CD4-positive, alpha-beta T cell treated with Interleukin-15 for 1 hour (primary cell): ENCODE results near the gene ATP13A3.

Experiments
- DNase-seq: peaks from one replicate; pipeline ENCODE4 v3.0.0-alpha.2; 2020

ATP13A3 gene

DNA sequence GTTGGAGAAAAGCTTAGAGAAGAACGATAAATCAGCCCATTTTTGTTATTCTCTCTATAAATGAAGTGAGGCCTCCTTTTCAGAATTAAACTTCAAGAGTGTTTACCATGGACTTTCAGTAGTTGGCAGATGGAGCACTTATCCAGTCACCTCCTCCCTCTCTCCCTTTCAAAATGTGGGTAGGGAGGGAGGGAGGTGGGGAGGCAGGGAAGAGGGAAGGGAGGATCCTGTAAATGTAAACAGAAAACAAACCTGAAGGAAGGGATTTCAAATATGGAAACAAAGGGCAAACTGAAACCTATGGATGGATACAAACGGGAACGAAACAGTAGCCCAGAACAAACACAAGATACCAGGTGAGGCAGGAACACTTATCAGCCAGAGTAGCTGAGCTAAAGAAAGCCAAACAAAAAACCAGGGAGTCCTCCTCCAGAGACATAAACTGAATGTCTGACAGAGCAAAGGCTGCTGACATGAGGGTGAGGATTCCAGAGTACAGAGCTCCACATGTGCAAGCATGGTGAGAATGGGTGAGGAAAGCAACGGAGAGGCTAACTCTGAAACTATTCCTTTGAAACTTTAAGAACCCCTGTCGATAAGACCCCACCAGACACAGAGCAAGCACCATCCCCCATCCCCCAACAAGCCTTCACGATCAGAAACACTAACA, 46.8 kb downstream of the ATP13A3 start:
- DNase-seq: no peak

DNA sequence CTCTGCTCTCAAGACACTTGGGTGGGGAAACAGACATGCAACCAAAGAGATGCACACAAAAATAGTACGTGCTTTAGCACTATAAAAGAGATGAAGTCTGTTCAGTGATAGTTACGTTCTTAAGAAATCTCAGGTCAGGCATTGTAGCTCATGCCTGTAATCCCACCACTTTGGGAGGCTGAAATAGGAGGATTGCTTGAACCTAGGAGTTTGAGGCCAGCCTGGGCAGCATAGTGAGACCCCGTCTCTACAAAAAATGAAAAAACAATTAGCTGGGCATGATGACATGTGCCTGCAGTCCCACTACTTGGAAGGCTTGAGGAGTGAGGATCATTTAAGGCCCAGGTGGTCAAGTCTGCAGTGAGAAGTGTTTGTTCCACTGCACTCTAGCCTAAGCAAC, 52.3 kb downstream of the ATP13A3 start:
- no peak for DNase-seq

DNA sequence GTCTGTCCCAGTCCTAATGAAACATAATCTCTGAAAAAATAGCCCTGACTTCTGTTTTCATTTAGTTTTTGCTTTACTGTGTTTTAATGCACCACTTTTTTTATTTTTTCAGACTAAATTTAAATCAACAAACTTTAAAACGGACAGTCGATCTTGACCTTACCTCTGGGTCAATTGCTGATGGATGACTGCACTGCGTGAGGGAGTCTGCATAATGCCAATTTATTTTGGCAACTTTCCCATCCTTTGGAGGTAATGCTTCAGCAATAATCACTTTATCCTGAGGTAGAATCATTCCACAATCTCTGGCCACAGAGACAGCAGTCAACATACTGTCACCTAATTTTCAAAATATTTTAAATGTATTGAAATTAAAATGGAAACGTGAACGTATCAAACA, 55.2 kb downstream of the ATP13A3 start:
- DNase-seq: no peak

DNA sequence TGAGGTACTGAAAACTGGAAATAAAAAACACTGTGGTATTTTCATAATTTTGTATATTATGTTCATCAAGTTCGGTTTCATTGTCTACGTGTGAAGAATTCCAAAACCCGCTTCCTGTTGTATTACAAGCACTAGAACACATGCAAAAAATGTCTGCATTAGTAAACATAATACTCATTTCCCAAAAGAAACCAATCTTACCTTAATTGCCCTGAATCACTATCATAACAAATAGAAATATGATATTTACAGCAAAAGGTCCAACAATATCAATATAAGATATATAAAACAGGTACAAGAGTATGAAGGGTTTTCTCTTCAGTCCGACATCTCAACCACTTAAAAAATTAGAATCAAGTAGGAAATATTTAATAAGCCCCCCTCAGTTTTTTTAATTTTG, 61.4 kb downstream of the ATP13A3 start:
- DNase-seq: no peak

DNA sequence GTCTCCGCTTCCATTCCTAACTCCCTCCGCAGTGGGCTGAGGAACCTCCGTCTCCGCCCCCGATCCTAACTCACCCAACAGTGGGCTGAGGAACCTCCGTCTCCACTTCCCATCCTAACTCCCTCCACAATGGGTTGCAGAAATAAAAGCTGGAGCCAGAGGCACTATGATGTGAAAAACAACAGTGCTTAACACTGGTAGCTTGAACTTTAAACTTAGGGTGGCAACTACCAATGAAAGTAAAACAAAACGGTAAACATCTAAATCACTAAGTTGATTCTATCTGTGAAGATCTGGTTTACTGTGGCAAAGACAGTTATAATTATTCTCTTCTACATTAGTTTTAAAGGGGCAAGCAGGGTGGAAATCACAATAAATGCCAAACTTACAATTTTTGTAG, 61.8 kb downstream of the ATP13A3 start:
- DNase-seq: no peak

DNA sequence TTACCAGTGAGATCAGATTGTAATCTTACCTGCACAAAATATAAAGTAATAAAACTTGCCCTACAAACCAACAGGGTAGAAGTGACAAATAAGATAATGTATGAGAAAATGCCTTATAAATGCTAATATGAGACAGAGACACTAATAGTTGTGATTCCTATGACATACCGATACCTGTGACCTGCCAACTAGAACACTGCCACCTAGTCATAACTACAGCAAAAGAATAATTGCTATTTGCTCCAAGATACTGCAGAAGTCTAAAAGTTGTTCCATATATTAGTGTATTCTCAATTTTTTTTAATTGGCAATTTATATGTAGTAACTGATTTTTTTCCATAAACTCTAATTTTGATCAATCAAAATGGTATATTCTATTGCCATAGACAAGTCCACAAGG, 62.4 kb downstream of the ATP13A3 start:
- DNase-seq: no peak

DNA sequence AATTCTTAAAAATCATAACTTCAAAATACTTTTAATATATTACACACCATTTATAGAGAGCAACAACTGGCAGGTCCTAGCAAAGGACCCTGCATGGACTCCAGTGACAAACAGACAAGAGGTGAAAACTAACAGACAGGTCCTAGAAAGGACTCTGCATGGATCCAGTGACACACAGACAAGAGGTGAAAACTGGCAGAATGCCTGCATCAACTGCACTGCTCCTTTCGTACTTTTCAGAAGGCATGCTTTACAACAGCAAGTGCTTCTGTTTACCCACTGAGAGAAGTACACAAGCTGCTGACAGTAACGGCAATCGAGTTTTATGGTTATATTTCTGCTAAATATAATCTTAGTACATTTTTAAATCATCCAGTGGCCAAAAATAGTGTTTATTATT, 63.5 kb downstream of the ATP13A3 start:
- DNase-seq: no peak

DNA sequence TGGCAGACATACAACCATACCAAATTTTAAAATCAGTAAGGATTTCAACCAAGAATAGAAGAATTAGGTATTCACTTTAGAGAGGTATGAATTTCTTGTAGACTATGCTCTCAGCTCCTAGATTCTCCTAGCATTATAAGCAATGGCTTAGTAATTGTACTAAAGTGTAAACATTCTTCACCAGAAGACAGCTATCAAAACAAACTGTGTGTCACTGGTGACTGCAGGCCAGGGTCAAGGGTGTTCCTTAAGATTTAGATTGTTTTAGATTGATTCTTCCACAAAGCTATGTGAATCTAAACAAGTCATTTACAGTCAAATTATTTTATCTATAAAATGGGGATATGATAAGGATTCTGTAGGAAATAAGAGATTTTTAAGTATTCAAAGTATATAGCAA, 64.6 kb downstream of the ATP13A3 start:
- DNase-seq: no peak

DNA sequence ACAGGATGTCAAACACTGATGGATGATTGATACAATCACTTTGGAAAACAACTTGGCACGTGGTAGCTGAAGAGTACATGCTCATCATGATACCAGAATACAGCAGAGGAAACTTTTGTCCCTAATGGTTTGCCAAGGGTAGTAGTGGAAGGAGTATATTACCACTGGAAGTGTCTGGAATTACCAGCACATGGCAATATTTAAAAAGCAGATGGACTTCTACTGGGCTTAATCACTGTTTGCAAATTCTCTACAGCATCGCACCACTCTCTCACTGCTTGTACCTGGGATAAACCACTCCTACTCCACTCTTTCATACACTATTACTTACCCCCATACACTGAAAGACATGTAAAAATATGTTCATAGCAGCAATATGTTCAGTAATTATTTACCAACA, 68.1 kb downstream of the ATP13A3 start:
- DNase-seq: no peak

DNA sequence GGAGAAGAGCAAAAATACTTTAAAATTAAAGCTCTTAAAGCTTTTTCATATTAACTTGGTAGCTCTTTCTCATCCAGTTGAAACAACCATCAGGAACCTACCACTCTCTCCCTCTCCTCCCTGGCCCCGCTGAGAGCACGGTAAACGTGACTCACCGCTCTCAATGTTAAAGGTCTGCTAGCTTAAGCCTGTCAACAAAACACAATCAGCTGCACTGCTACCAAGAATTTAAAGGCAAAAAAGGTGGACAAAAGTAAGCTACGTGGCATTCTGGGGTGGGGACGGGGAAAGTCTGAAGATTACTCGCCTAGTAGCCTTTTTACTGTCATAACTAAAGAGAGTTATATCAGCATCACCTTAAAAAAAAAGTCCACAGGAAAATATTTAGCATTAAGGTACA, 79.4 kb downstream of the ATP13A3 start:
- DNase-seq: no peak

DNA sequence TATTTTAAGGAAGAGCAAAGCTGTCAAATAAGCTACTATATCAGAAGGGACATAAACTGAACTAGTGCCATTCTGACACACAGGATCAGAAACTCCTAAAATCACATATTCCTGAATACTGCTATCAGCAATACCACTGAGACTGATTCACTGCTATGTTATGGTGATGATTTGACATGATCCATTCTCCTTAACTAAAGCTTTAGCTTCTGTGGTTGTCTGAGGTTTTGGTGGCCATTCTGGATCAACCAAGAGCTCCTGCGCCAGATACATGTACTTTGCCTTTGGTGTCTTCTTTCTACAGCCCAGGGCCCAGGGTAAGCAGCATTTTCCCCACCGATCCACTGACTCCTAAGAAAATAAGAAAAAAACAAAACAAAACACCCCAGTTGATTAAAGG, 81.0 kb downstream of the ATP13A3 start:
- no peak for DNase-seq

DNA sequence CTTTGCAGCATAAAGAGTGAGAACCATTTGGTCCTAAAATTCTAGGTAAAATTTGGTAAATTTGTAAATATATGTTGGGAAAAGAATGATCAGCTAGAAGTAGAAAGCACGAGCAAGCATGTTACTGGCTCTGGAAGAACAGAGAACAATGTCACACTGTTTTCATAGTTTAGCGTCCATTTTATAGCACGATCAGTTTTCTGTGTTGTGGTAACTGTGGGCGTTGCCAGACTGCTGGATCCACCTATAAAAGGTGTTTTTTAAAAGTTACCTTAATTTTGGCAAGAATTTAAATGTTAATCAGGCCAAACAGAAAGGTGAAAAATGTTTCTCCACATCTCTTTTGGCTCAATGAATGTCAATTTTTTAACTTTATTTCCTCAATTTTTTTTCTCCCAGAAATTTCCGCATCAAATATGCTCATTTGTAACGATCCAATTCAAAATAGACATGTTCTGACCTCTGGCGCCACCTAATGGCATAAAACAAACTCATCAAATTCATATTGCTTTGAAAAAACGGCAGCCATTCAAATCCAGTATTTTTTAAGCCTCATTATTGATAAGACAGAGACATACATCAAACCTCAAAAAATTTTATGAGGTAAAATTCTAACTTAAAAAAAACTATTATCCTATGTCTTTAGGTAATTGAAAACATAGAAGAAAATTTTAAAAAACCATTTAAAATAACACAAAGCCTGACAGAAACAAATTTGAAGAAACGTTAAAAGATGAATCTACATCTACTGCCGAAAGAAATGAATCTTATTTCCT, 82.2 kb downstream of the ATP13A3 start:
- DNase-seq: no peak

DNA sequence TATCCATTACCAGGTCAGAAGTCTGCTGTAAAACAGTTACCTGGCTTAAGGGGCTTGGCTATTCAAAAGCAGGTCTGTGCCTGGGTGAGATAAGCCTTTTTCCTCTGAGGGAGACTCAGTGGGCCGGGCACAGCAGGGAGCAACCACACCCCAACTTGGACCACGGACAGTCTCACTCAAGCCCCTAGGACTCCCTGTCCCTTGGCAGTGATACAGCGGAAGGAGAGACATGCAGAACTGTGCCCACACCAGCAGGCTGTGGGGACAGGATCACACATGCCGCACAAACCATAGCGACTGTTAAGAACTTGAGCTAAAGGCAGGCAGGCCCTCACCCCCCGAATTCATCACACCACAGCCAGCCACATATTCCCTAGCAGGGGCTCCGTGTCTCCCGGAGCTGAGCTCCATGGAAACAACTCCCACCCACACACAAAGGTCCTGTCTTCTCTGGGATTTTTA, 84.9 kb downstream of the ATP13A3 start:
- DNase-seq: no peak

DNA sequence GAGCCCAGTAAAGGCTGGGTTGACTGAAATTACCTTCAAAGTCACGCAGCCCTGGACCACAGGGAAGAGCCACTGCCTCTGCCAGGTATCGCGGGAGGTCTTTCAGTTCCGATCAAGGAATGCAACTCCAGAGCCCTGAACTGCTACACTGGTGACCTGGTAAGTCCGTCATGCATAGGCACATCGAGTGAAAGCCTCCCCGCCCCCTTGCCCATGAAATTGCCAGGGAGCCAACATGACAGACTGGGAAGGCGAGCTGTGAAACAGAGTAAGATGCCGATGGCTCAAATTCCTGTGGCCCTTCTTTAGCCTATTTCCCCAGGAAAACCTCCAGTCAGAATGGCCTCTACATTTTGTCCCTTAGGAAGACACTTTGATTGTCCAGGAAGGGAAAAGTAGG, 85.5 kb downstream of the ATP13A3 start:
- DNase-seq: no peak

DNA sequence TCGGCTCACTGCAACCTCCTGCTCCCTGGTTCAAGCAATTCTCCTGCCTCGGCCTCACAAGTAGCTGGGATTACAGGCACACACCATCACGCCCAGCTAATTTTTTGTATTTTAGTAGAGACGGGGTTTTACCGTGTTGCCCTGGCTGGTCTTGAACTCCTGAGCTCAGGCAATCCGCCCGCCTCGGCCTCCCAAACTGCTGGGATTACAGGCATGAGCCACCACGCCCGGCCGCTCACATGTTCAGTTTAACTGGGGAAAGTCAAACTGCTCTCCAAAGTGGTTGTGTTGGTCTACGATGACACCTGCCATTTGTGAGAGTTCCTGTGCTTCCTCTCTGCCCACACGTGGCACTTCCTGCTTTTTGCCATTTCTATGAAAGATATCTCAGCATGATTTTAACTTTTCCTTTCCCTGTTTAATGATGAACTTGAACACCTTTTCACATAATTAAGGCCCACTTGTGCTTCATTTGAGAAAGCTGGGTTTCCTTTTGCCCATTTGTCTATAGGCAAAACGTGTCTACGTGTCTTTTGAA, 86.9 kb downstream of the ATP13A3 start:
- no peak for DNase-seq

DNA sequence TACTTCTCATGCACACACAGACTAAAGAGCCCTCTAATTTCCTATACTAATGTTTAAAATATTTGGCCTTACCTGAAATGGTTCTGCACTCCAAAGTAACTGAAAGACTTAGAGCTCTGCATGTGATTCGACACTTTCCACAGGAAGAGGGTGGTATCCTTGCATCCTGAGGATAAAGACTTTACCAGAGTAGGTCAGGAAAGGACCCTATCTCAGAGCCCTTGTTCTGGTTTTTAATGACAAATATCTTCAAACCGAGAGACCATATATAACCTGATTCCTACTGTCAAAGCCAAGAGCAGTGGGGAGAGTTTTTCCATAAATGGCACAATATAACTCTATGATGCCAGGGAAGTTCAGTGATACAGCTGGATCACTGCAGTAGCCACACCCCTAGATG, 87.6 kb downstream of the ATP13A3 start, which contains the start of gene GP5:
TSS of gene GP5 (minus strand) at position 101 of the 400 bp plus-strand sequence. CDS start 984 bp downstream, outside the sequence.
- no peak for DNase-seq

DNA sequence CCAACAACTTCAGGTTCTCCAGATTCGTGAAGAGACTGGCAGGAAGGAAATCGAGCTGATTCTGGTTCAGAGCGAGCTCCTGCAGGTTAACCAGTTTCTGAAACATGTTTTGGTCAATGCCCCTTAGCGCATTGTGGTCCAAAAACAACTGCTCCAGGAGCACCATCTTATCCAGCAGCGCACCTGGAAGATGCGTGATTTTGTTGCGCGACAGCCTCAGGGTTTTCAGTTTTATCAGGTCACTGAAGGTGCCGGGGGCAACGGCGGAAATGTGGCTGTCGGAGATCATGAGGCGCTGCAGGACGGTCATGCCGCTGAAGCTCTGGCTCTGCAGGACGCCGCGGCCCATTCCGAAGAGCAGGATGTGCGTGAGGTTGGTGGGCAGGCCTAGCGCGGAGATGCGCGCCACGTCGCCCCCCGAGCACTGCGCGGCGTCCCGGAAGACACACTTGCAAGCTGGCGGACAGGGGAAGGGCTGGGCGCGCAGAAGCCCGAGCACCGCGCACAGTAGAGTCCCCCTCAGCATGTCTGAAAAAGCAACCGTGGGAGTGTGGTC, 89.0 kb downstream of the ATP13A3 start:
- DNase-seq: no peak

DNA sequence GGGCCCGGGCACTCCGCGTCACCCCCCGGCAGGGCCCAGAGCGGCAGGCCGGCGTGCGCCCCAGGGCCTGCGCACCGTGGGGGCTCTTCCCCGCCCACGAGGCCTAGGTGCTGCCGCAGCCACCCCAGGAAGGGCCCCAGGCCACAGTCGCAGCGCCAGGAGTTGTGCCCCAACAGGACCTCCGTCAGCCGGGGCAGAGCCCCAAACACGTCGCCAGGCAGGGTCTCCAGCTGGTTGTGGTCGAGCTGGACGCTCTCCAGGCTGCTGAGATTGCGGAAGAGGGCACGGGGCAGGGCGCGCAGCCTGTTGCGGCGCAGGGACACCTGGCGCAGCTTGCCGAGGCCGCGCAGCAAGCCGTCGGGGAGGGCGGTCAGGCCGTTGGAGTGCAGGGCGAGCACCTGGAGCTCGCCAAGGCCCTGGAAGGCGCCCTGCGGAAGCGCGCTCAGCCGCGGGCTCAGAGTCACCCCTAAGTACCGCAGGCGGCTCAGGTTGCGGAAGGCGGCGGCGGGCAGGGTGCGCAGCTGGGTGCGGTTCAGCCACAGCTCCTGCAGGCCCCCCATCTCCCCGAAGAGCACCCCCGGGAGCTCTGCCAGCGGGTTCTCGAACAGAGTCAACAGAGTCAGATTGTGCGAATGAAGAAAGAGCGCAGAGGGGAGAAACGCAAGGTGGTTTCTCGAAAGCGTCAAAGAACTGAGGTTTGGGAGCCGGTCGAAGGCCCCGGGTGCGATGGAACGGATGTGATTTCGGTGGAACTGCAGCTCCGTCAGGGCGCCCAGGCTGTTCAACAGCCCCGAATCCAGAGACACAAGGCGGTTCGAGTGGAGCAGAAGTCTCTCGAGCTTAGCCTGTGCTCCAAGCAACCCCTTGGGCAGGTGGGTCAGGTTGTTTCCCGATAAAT, 89.7 kb downstream of the ATP13A3 start:
- DNase-seq: peak; percentile 24

DNA sequence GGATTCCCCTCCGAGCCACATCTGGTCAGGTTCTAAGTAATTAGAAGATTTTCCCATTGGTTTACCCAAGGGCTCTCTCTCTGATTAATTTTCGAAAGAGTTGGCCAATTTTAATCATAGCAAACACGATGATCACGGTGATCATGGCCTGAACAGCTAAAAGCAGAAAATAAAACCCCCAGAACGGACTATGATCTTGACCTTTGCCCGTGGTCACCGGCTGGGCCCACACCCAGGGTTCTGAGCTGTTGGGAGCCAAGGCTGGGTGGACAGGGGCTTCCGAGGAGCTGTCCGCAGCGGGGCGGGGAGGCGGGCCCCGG, 90.3 kb downstream of the ATP13A3 start:
- DNase-seq: no peak

DNA sequence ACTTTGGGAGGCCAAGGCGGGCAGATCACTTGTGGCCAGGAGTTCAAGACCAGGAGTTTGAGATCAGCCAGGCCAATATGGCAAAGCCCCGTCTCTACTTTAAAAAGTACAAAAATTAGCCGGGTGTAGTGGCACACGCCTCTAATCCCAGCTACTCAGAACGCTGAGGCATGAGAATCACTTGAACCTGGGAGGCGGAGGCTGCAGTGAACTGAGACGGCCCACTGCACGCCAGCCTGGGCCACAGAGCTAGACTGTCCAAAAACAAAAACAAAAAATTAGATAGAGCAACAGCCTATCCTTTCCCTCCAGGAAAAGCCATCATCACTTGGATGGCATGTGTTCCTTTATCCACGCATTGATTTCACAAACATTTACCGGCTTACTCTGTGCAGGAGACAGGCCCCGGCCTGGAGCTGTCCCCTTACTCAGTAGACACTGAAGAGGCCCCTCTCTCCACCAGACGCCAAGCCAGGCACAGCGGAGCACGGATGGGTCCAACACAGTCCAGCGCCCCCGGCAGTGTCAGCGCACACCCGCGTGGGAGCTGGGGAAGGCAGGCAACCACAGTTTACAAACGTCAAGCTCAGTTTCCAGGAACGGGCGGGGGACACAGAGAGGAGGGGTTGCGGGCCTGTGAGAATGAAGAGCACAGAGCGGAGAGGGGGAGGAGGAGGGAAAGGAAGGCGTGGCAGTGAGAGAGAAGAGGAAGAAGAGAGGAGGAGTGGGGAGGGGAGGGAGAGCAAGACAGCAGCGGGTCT, 90.8 kb downstream of the ATP13A3 start:
- DNase-seq: peak; percentile 69

DNA sequence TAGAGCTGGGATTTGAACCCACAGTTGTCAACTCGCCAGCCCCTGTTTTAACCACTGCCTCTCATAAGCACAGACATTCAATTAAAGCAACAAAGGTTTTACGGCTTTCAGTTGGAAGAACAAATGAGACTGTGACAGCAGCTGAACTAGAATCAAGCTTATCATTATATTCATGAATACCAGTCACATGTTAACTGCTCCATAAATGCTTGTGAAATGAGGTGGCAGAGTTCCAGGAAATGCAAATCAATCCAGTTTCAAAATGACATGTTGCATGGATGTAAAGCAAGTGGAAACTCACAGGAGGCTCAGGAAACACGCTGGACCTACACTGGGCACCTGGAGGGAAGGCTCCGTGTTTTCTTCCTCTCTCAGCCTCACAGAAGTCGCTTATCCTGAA, 91.6 kb downstream of the ATP13A3 start:
- no peak for DNase-seq

DNA sequence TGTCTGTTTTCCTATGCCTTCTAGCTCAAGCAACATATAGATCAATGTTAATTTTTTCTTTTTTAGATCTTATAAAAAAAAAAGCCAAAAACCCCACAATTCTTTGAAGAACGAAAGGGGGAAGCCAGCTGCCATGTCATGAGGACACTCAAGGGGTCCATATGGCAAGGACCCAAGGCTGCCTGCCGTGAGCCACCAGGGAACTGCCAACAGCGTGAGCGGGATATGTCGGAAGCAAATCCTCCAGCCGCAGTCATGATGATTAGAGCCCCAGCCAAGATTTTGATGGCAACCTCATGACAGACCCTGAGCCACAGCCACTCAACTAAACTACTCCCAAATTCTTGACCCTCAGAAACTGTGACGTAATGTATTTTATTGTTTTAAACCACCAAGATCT, 94.2 kb downstream of the ATP13A3 start:
- no peak for DNase-seq
